CD4-positive, alpha-beta T cell treated with Interleukin-4 for 1 hour (primary cell): ENCODE results near the gene LRBA.
"Not testable (repeated sequence)": the region's sequence is repeated elsewhere in the genome, so short reads cannot be mapped to it uniquely, and the experiment has no call there.

Experiments
- DNase-seq, 2 donors: peaks; one replicate each; pipeline ENCODE4 v3.0.0-alpha.2; 2020 to 2022

Gene LRBA, protein sequence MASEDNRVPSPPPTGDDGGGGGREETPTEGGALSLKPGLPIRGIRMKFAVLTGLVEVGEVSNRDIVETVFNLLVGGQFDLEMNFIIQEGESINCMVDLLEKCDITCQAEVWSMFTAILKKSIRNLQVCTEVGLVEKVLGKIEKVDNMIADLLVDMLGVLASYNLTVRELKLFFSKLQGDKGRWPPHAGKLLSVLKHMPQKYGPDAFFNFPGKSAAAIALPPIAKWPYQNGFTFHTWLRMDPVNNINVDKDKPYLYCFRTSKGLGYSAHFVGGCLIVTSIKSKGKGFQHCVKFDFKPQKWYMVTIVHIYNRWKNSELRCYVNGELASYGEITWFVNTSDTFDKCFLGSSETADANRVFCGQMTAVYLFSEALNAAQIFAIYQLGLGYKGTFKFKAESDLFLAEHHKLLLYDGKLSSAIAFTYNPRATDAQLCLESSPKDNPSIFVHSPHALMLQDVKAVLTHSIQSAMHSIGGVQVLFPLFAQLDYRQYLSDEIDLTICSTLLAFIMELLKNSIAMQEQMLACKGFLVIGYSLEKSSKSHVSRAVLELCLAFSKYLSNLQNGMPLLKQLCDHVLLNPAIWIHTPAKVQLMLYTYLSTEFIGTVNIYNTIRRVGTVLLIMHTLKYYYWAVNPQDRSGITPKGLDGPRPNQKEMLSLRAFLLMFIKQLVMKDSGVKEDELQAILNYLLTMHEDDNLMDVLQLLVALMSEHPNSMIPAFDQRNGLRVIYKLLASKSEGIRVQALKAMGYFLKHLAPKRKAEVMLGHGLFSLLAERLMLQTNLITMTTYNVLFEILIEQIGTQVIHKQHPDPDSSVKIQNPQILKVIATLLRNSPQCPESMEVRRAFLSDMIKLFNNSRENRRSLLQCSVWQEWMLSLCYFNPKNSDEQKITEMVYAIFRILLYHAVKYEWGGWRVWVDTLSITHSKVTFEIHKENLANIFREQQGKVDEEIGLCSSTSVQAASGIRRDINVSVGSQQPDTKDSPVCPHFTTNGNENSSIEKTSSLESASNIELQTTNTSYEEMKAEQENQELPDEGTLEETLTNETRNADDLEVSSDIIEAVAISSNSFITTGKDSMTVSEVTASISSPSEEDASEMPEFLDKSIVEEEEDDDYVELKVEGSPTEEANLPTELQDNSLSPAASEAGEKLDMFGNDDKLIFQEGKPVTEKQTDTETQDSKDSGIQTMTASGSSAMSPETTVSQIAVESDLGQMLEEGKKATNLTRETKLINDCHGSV (N-terminal part only)

DNA sequence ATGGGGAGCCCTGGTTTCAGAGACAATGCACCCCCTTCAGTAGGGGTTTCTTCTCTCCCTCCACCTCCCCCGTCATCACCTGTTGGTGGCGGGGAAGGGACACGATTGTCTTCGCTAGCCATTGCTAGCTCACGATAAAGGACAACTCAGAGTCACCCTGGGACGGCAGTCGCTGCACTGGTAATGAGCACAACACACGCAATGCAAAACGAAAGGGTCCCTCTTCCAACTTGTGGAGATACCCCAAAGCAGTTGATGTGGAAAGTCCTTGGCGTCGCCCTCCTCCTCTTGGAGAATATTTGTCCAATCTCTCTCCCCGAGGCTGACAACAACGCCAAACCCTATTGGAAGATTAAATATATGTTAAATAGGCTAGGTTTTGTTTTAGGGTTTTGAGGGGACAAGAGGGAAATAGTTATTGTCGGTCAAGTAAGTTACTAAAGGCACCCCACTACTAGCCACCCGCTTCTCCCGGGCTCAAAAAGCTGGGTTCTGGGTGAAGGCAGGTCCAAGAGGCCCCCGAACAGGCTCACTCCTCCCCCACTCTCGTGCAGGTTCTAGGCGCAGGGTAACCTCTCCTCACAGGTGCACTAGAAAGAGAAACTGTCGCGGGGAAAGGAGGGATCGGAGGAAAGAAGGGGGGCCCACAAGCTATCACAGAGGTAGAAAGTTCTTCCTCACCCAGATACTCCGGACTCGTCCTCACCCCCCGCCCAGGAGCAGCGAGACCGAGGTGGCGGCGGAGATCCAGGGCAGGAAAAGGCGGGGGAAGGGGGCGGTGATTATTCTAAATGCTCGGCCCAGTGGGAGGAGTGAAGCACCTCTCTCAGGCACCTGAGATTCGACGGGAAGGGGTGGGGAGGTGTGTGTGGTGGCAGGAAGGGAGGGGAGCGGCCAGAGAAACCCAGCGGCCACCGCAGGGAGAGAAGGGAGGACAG, at the start of gene LRBA:
LRBA (minus strand) TSS at position 764 of the 938 bp plus-strand sequence; CDS start at position 122, 642 bp downstream.
- DNase-seq, result peak; percentile 79 to 88

DNA sequence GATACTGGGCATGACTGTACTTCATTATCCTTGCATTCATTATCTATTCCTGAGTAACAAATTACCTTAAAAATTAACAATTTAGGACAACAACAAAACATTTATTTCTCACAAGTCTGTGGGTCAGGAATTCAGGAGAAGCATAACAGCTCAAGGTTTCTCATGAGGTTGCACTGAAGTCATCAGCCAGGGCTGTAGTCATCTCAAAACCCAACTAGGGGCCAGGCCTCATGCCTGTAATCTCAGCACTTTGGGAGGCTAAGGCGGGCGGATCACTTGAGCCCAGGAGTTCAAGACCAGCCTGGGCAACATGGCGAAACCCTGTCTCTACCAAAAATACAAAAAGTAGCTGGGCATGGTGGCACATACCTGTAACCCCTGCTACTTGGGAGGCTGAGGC, 48.1 kb upstream of the LRBA start:
- not testable (repeated sequence) for DNase-seq

DNA sequence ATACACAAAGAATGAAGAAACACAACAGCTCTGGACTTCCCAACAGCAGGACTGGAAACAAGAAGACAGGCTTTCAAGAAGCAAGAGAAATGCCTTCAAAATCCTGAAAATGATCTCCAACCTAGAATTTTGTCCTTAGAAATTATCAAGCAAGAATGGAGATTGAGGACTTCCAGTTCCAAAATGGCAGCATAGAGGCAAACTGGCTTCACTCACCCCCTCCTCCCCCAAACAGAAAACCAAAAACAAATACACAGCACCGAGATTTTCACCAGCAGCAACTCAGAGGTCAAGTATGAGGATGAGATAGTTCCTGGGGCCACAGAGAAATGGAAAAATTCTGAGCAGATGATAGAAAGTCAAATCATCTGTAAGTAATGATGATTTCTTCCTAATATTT, 40.5 kb upstream of the LRBA start:
- no peak for DNase-seq

DNA sequence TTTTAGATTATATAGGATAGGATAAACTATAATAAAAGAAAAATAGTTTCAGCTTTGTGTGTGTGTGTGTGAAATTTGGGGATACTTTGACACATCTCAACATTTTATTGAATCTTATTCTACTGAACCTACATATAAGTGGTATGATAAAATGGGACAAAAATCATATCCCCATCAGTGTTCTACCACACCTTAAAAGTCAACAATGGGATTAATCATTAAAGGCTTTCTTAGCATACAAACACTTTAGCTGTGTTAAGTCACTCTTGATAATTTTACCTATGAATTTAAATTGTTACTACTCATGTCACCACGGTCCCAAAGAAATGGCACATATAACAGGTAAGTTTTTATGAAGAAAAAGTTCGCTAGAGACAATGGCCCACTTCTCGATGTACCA, 37.7 kb upstream of the LRBA start:
- no peak for DNase-seq

DNA sequence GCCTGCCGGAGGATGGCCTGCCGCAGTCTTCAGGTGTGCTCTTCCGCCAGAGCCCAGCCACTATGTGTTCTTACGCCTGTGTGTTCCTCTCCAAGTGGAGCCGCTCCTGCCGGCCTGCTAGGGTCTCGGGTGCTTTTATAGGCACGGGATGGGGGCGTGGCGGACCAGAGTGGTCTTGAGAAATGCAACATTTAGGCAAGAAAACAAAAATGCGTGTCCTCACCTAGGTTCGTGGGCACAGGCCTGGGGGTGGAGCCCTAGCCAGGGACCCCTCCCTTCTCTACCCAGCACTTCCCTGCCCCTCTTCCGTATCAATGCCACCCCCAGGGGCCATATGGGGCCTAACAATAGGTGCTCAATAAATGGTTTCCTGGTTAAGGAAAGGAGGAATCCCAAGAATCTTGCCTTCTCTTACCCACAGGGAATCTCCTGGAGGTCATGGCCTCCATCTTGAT, 34.4 kb upstream of the LRBA start:
- no peak for DNase-seq

DNA sequence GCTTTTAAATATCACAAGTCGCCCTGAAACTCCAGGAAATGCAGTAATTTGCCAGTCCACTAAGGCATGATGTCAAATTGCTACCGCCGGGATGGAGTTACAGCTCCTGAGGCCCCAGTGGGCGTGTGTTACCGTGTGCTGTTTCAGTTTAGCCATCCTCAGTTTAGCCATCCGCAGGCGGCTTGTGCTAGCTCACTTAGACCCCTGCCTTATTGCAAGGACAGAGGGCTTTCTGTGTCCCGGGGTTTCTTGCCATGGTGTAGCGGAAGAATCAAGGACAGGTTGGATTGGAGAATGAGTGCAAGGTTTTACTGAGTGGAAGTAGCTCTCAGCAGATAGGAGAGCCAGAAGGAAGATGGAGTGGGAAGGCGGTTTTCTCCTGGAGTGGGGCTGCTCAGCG, 33.8 kb upstream of the LRBA start:
- DNase-seq, result no peak

DNA sequence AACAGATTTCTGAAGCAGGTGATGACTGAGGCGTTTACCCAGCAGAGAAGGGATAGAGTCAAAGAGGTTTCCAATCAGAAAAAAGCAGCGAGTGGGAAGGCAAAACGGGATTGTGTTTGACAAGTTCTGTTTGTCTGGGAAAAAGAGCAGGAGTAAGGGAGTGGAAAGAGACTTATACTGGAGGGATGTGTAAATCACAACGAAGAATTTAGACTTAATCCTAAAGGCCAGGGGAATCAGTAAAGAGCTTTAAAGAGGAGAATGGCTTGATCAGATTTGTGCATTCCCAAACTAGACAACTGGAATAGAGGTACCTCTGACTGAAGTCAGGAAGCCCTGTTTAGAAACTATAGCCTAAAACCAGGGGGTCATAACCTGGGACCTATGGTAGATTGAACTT, 31.5 kb upstream of the LRBA start:
- DNase-seq, result no peak

DNA sequence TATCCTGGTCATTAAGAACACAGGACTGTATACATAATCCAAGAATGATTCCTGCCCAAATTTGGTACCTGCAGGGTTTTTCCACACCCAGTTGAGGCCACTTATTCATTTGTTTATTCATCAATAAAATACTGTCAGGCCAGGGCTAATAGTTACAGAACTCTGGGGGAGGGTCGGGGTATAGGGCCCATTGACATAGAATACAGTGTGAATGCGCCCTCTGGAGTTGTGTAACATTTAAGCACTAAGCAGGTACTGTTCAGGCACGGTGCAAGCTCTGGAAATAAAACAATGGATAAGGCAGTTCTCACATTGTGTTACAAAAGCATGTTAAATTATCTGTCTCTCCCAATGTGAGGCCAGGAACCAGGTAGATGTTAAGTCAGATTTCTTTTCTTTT, 30.8 kb upstream of the LRBA start:
- no peak for DNase-seq

DNA sequence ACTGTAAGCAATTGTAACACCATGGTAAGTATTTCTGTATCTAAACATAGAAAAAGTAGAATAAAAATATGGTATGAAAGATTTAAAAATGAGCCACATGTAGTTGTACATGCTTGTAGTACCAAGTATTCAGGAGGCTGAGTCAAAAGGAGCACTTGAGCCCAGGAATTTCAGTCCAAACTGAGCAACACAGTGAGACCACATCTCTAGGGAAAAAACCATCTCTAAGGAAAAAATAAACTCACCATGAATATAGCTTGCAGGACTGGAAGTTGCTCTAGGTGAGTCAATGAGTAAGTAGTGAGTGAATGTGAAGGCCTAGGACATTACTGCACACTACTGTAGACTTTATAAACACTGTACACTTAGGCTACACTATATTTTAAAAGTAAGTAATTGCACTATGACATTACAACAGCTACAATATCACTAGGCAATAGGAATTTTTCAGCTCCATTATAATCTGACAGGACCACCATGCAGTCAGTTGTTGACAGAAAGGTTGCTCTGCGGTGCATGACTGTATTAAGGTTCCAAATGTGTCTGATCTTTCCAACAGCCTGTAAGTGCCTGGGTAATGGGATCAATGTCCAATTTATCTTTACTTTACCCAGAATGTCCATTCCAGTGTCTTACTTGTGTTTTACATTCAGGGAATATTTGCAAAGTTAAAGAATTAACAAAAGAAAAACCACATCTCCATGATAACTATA, 28.9 kb upstream of the LRBA start:
- DNase-seq, result no peak

DNA sequence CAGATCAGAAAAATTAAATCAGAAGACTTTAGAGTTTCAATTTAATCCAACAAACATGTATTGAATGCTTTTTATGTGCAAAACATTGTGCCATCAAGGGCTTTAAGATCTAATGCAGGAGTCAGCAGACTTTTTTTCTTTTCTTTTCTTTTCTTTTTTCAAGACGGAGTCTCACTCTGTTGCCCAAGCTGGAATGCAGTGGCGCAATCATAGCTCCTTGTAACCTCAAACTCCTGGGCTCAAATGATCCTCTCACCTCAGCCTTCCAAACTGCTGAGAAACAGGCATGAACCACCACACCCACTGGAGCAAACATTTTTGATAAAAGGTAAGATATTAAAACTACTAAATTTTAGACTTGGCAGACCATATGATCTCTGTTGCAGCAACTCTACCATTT, 24.6 kb upstream of the LRBA start:
- no peak for DNase-seq

DNA sequence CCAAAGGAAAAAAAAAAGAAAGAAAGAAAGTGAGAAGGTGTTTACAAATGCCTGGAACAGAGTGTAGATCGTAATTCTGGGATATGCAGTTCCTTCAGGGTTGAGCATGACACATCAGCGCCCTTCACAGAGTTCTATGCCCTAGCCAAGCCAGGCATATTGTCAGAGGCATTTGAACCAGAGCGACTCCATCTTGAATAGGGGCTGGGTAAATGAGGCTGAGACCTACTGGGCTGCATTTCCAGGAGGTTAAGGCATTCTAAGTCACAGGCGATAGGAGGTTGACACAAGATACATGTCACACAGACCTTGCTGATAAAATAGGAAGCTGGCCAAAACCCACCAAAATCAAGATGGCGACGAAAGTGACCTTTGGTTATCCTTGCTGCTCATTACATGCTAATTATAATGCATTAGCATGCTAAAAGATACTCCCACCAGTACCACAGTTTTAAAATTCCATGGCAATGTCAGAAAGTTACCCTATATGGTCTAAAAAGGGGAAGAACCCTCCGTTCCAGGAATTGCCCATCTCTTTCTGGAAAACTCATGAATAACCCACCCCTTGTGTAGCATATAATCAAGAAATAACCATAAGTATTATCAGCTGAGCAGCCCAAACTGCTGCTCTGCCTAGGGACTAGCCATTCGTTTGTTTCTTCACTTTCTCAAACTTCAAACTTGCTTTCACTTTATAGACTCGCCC, 23.5 kb upstream of the LRBA start:
- no peak for DNase-seq

DNA sequence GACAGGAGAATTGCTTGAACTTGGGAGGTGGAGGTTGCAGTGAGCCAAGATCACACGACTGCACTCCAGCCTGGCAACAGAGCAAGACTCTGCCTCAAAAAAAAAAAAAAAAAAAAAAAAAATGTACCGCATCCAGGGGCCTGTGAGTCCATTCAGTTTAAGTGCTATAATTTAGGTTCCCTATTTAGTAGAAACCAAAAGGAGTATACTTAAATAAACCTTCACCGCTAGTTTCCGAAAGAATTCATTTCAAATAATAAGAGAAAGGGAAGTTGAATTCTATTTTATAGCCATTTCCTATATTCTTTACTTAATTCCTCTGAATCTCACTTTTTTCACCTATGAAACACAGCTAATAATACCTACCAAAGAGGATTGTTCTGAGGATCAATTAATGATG, 20.8 kb upstream of the LRBA start:
- DNase-seq, result no peak

DNA sequence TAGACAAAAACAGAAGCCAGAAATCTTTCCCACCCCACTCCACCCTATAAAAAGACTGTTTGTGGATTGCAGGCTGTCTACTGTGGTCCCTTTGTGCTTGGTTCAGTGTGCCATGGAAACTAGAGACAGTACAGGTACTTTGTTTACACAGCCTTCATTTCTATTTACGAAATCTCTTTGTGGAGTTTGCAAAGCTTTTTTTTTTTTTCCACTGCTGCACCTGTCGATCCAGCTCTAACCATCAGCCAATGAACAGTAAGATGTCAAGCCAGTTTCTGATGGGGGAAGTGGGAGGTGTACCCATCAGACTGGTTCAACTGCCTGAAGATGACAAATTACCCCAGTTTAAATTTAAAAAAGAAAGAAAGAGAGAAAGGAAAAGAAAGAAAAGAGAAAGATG, 20.2 kb upstream of the LRBA start:
- no peak for DNase-seq

DNA sequence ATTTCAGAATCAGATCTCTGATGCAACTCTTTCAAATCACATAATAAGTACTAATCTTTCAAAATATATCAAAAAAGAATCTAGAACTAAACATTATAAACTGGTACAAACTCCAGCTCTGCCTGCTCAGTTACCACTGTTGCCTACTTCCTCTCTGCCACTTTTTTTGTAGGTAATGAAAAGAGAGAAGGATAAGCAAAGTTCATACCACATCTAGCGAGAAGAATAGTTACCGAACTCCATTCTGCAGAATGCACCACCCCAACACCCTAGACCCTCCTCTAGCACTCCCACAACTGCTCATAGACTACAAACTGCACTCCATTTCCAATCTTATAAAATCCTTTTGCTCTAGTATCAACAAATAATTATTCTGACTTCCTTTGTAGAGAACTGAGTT, 19.7 kb upstream of the LRBA start:
- DNase-seq, result no peak

DNA sequence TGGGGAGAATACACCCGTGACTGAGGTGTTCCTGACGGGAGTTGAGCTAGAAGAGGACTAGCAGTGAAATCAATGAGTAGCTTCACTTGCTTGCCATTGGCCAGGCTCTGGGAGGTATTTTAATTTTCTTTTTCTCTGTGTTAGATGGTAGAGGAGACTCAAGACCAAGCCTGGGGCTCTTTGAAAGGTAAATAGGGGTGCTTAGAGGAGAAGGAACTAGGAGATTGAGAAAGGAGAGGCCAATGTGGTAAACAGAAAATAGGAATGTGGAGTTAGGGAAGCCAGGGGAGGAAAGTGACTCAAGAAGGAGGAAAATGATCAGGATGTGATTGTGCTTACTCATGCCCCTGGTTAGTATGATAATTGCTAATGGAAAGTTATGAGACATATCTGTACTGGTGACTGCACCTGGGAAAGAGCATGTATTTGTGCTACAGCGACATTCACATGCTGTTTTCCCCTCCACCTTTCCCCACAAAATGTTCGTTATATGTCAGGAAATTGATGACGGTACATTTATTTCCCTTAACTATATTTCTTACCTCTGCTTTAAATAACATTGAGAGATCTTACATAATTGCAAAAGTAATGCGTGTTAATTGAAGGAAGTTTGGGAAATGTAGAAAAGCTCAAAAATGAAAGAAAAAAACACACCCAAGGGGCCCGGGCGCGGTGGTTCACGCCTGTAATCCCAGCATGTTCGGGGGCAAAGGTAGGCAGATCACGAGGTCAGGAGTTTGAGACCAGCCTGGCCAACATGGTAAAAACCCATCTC, 16.9 kb upstream of the LRBA start:
- DNase-seq, result no peak

DNA sequence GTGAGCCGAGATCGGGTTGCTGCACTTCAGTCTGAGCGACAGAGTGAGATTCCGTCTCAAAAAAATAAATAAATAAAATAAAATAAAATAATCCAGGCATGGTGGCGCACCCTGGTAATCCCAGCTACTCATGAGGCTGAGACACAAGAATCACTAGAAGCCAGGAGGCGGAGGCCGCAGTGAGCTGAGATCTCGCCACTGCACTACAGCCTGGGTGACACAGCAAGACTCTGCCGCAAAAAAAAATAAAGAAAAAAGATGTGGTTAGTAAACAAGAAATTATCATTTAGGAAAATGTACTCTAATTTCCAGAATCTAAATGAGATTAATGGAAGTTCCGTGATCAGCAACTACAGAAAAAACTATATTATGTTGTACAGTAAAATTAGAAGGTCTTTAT, 14.5 kb upstream of the LRBA start:
- no peak for DNase-seq

DNA sequence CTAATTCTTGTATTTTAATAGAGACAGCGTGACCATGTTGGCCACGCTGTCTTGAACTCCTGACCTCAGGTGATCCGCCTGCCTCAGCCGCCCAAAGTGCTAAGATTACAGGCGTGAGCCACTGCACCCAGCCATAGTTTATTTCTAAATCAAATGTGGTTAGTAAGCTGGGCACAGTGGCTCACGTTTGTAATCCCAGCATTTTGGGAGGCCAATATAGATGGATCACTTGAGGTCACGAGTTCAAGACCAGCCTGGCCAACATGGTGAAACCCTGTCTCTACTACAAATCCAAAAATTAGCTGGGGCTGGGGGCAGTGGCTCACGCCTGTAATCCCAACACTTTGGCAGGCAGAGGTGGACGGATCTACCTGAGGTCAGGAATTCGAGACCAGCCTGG, 13.9 kb upstream of the LRBA start:
- DNase-seq, result not testable (repeated sequence)

DNA sequence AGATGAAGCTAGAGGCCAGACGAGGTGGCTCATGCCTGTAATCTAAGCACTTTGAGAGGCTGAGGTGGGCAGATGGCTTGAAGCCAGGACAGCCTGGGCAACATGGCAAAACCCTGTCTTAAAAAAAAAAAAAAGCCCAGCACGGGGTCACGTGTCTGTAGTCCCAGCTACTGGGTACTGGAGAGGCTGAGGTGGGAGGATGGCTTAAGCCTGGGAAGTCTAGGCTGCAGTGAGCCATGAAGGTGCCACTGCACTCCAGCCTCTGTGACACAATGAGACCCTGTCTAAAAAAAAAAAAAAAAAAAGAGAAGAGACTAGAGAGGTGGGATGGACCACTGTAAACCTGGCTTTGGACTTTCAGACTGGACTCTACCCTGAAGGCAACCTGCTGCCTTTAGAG, 10.7 kb upstream of the LRBA start:
- DNase-seq, result no peak

DNA sequence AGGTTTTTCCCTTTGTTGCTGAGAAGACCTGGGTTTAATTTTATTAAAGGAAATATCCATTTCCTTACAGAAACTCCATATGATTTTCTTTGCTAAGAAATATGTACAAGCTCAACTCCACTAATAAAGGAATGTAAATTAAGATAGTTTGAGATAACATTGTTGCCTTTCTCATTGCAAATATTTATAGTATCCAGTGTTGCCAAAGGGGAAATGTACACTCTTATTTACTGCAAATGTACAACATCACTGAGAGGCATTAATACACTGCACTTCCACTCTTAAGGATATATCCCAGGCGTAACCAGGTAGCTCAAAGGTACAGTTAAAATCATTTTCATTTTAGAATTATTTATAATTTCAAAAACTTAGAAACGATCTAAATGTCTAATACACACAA, 7.5 kb upstream of the LRBA start:
- DNase-seq, result no peak
